T-helper 1 cell treated with Interleukin-12 subunit alpha and Interleukin-12 subunit beta and Interleukin-4 antibody, amounts not matched to agents 30 μg/mL and 1 μg/mL, for 36 hours (primary cell): Measurements from ENCODE around the gene CLEC18B.
A peak's percentile ranks its signal among the peaks of the same experiment; 100 is the strongest.
"Not testable (repeated sequence)": the region's sequence is repeated elsewhere in the genome, so short reads cannot be mapped to it uniquely, and the experiment has no call there.

Experiments used
- H3K27ac Mint-ChIP-seq: one replicate; pipeline ENCODE4 v1.8.0; 2021; ENCODE audit warnings: mild to moderate bottlenecking, mixed read lengths
- H3K27me3 Mint-ChIP-seq: one replicate; pipeline ENCODE4 v1.8.0; 2021; ENCODE audit warnings: low read depth, mixed read lengths
- H3K36me3 Mint-ChIP-seq: one replicate; pipeline ENCODE4 v1.8.0; 2021; ENCODE audit warnings: low read depth, mixed read lengths
- H3K4me1 Mint-ChIP-seq: one replicate; pipeline ENCODE4 v1.8.0; 2021; ENCODE audit warnings: low read depth, mixed read lengths
- H3K4me3 Mint-ChIP-seq: one replicate; pipeline ENCODE4 v1.8.0; 2021; ENCODE audit warnings: mild to moderate bottlenecking, moderate library complexity, mixed read lengths
- H3K9me3 Mint-ChIP-seq: one replicate; pipeline ENCODE4 v1.8.0; 2021; ENCODE audit warnings: mixed read lengths

CLEC18B gene

GRCh38 chr16:74367469-74368001 is 53.7 kb downstream of the CLEC18B start:
- Mint-ChIP-seq H3K27ac (peak overlapping the region; percentile 82), H3K4me3 (peak overlapping the region; percentile 92)
- H3K36me3 Mint-ChIP-seq, H3K4me1 Mint-ChIP-seq, H3K9me3 Mint-ChIP-seq, H3K27me3 Mint-ChIP-seq: not testable (repeated sequence)

GRCh38 chr16:74361646-74362610 is 59.4 kb downstream of the CLEC18B start:
- H3K4me1 Mint-ChIP-seq = not testable (repeated sequence)

More at GRCh38 chr16:74361646-74362610, 59.4 kb downstream of the CLEC18B start:
- H3K36me3 Mint-ChIP-seq = peaks cover 11% of the 10 kb centered on the region
- H3K27ac Mint-ChIP-seq, H3K27me3 Mint-ChIP-seq, H3K4me3 Mint-ChIP-seq, H3K9me3 Mint-ChIP-seq: not testable (repeated sequence)
